ENCODE measurements around the gene GYPC.

- TF ChIP-seq CTCF (conservative IDR thresholded peaks at IDR 0.05; ENCODE audit: low read depth, low read length) (no peak), EZH2 (IDR thresholded peaks at IDR 0.05; ENCODE audit: borderline replicate concordance, low read depth, low read length, poor library complexity, severe bottlenecking) (no peak)
These were observed 41.3 kb upstream of the GYPC start for GRCh38 chr2:126614524-126615227.

Measured in A673 (cell line).